ENCODE results near the gene KCNK5. TPM values are rescaled to one million over a fixed set of nuclear protein-coding genes. Genes with fewer than 3 reads are reported as not detected.

The KCNK5 gene
- total RNA-seq, 1 donor from 2014 or later: 10.9 TPM

DNA sequence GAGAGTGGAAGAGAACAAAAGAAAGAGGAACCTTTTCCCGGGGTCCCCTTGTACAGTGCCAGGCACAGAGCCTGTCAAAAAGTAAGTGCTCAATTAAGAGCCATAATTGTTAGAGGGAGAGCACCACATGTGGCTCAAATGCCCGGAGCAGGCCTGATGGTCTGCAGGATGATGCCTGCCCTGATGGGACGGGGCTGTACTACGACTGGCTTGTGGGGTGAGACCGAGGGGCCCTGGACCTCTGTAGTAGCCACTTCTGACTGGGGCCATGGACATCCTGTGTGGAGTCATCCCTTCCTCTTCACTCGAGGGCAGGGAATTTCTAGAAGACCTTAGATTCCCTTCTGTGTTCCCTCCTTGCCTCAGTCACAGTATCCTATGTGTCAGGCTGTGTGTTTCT lies 47.9 kb downstream of the KCNK5 start:
- H3K4me1 ChIP-seq: no peaks in the 10 kb centered on the region
- DNase-seq (no peak), ATAC-seq (no peak)
- peaks cover 5% of the 10 kb centered on the region for H3K9me3 ChIP-seq
- no peaks in the 10 kb centered on the region for H3K27me3 ChIP-seq (ENCODE audit: low read depth)
- H3K36me3 ChIP-seq: no peaks in the 10 kb centered on the region
- H3K27ac ChIP-seq: no peak overlapping the region
- TF ChIP-seq, protein P1, sequence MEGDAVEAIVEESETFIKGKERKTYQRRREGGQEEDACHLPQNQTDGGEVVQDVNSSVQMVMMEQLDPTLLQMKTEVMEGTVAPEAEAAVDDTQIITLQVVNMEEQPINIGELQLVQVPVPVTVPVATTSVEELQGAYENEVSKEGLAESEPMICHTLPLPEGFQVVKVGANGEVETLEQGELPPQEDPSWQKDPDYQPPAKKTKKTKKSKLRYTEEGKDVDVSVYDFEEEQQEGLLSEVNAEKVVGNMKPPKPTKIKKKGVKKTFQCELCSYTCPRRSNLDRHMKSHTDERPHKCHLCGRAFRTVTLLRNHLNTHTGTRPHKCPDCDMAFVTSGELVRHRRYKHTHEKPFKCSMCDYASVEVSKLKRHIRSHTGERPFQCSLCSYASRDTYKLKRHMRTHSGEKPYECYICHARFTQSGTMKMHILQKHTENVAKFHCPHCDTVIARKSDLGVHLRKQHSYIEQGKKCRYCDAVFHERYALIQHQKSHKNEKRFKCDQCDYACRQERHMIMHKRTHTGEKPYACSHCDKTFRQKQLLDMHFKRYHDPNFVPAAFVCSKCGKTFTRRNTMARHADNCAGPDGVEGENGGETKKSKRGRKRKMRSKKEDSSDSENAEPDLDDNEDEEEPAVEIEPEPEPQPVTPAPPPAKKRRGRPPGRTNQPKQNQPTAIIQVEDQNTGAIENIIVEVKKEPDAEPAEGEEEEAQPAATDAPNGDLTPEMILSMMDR (IDR thresholded peaks at IDR 0.05): no peak
- intact Hi-C loops (cut with DNase I): no loop called here
- no peak overlapping the region for H3K4me3 ChIP-seq

- no peak for ATAC-seq
- Histone ChIP-seq H3K9me3 (peaks cover 5% of the 10 kb centered on the region), H3K36me3 (no peaks in the 10 kb centered on the region), H3K4me3 (no peak overlapping the region), H3K27me3 (ENCODE audit: low read depth) (no peaks in the 10 kb centered on the region), H3K4me1 (no peaks in the 10 kb centered on the region), H3K27ac (no peak overlapping the region)
- no peak for DNase-seq
- TF ChIP-seq, protein P1 (IDR thresholded peaks at IDR 0.05): no peak
- intact Hi-C loops (cut with DNase I): no loop called here
These were observed 50.5 kb downstream of the KCNK5 start for GRCh38 chr6:39178804-39179203.

- ATAC-seq: no peak
- no peak overlapping the region for H3K4me3 ChIP-seq
- peaks cover 5% of the 10 kb centered on the region for H3K9me3 ChIP-seq
- no peak for DNase-seq
- no peak overlapping the region for H3K27ac ChIP-seq
- intact Hi-C loops (cut with DNase I): no loop called here
- TF ChIP-seq, protein P1 (IDR thresholded peaks at IDR 0.05): no peak
- H3K4me1 ChIP-seq: no peaks in the 10 kb centered on the region
- H3K27me3 ChIP-seq (ENCODE audit: low read depth): no peaks in the 10 kb centered on the region
- no peaks in the 10 kb centered on the region for H3K36me3 ChIP-seq
These were observed 51.0 kb downstream of the KCNK5 start for GRCh38 chr6:39178235-39178634.

- TF ChIP-seq, protein P1 (IDR thresholded peaks at IDR 0.05): no peak
- intact Hi-C loops (cut with DNase I): no loop called here
- Histone ChIP-seq H3K9me3 (peaks cover 5% of the 10 kb centered on the region), H3K4me3 (no peak overlapping the region), H3K27me3 (ENCODE audit: low read depth) (no peaks in the 10 kb centered on the region), H3K27ac (no peak overlapping the region), H3K36me3 (no peaks in the 10 kb centered on the region), H3K4me1 (no peaks in the 10 kb centered on the region)
- ATAC-seq (no peak), DNase-seq (no peak)
These were observed 52.1 kb downstream of the KCNK5 start for GRCh38 chr6:39177130-39177529.

GRCh38 chr6:39173270-39173669 lies 56.0 kb downstream of the KCNK5 start:
- H3K27me3 ChIP-seq (ENCODE audit: low read depth): no peaks in the 10 kb centered on the region
- intact Hi-C loops (cut with DNase I): no loop called here
- H3K27ac ChIP-seq: no peak overlapping the region
- H3K9me3 ChIP-seq: peaks cover 5% of the 10 kb centered on the region
- no peaks in the 10 kb centered on the region for H3K36me3 ChIP-seq
- no peak overlapping the region for H3K4me3 ChIP-seq
- TF ChIP-seq, protein P1 (IDR thresholded peaks at IDR 0.05): no peak
- DNase-seq: no peak
- ATAC-seq: peak in 1 of 2 donors; percentile 16
- H3K4me1 ChIP-seq: no peaks in the 10 kb centered on the region

DNA sequence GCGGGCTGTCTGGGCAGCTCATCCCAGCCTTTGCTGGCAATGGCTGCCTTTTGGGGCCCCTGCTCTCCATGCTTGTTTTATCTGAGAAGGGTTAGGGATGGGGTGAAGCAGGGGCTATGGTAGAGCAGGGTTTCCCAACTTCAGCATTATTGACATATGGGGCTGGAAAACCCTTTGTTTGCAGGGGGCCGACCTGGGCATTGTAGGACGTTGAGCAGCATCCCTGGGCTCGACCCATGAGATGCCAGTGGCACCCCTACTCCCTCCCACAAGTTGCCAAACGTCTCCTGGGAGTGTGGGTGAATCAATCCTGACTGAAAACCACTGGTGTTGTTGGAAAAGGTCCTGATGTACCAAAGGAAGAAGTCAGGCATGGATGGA lies 56.9 kb downstream of the KCNK5 start:
- no peak for ATAC-seq
- intact Hi-C loops (cut with DNase I): no loop called here
- Histone ChIP-seq H3K9me3 (peaks cover 1% of the 10 kb centered on the region), H3K36me3 (no peaks in the 10 kb centered on the region), H3K27ac (no peak overlapping the region), H3K4me3 (no peak overlapping the region), H3K27me3 (ENCODE audit: low read depth) (no peaks in the 10 kb centered on the region), H3K4me1 (no peaks in the 10 kb centered on the region)
- no peak for DNase-seq
- TF ChIP-seq, protein P1 (IDR thresholded peaks at IDR 0.05): no peak

Data from lower lobe of right lung (tissue), 2 donors.